GM19438 (cell line): Measurements from ENCODE around the gene SLC30A7.
"Not testable (repeated sequence)": the region's sequence is repeated elsewhere in the genome, so short reads cannot be mapped to it uniquely, and the experiment has no call there.

ENCODE experiments used
- ATAC-seq: cut with Tn5 transposase; IDR thresholded peaks from one replicate; pipeline ENCODE4 v1.9.1; 2021; ENCODE audit warnings: low read depth; ENCODE audit not compliant: unreplicated experiment

The SLC30A7 gene

GRCh38 chr1:100895540-100896480, at the start of gene SLC30A7:
TSS of gene SLC30A7 (plus strand) at chr1:100896090. CDS start at chr1:100896263, 173 bp downstream.
- peak; percentile 71 for ATAC-seq

GRCh38 chr1:100847361-100848082, 48.4 kb upstream of the SLC30A7 start:
- no peak for ATAC-seq

- ATAC-seq = no peak
Observed at GRCh38 chr1:100851726-100852125, 44.2 kb upstream of the SLC30A7 start.

GRCh38 chr1:100852976-100853375, 42.9 kb upstream of the SLC30A7 start:
- no peak for ATAC-seq

- ATAC-seq = not testable (repeated sequence)
Observed at GRCh38 chr1:100855116-100855515, 40.8 kb upstream of the SLC30A7 start.

GRCh38 chr1:100860397-100860991, 35.4 kb upstream of the SLC30A7 start:
- ATAC-seq = no peak

GRCh38 chr1:100861379-100861778, 34.5 kb upstream of the SLC30A7 start:
- no peak for ATAC-seq

GRCh38 chr1:100862591-100862990, 33.3 kb upstream of the SLC30A7 start:
- ATAC-seq = no peak

- no peak for ATAC-seq
Observed at GRCh38 chr1:100866041-100866900, 29.6 kb upstream of the SLC30A7 start.

- ATAC-seq = no peak
Observed at GRCh38 chr1:100866901-100867206, 29.0 kb upstream of the SLC30A7 start.

GRCh38 chr1:100868364-100868995, 27.4 kb upstream of the SLC30A7 start:
- no peak for ATAC-seq

- no peak for ATAC-seq
Observed at GRCh38 chr1:100869996-100870395, 25.9 kb upstream of the SLC30A7 start.

GRCh38 chr1:100874433-100874832, 21.5 kb upstream of the SLC30A7 start:
- ATAC-seq = no peak

GRCh38 chr1:100875228-100875627, 20.7 kb upstream of the SLC30A7 start:
- ATAC-seq = no peak

GRCh38 chr1:100876291-100876690, 19.6 kb upstream of the SLC30A7 start:
- no peak for ATAC-seq

GRCh38 chr1:100879422-100879821, 16.5 kb upstream of the SLC30A7 start:
- ATAC-seq = no peak

- ATAC-seq = no peak
Observed at GRCh38 chr1:100881687-100882086, 14.2 kb upstream of the SLC30A7 start.

- no peak for ATAC-seq
Observed at GRCh38 chr1:100882698-100883097, 13.2 kb upstream of the SLC30A7 start.

- no peak for ATAC-seq
Observed at GRCh38 chr1:100883963-100884362, 11.9 kb upstream of the SLC30A7 start.

GRCh38 chr1:100889007-100889406, 6.9 kb upstream of the SLC30A7 start:
- ATAC-seq = not testable (repeated sequence)
